Activated CD4-positive, alpha-beta T cell treated with anti-CD3 and anti-CD28 coated beads, Interleukin-2, amount 50 U/mL, for 16 hours (primary cell): ENCODE data around the gene KRT76.

Source experiments
- DNase-seq: peaks from one replicate; pipeline ENCODE4 v3.0.0-alpha.2; 2020

KRT76 gene

GRCh38 chr12:52776913-52777395 lies at the start of gene KRT76:
TSS of gene KRT76 (minus strand) at chr12:52777345. CDS start at chr12:52777291, 54 bp downstream.
- DNase-seq, result no peak

GRCh38 chr12:52825961-52826360 lies 48.8 kb upstream of the KRT76 start:
- DNase-seq, result no peak

GRCh38 chr12:52824741-52825410 lies 47.7 kb upstream of the KRT76 start:
- no peak for DNase-seq

GRCh38 chr12:52823761-52824450 lies 46.8 kb upstream of the KRT76 start:
- no peak for DNase-seq

GRCh38 chr12:52822771-52823510 lies 45.8 kb upstream of the KRT76 start:
- DNase-seq, result no peak

- no peak for DNase-seq
Measured at GRCh38 chr12:52821826-52822660, 44.9 kb upstream of the KRT76 start.

- DNase-seq, result no peak
Measured at GRCh38 chr12:52821071-52821730, 44.1 kb upstream of the KRT76 start.

- DNase-seq, result no peak
Measured at GRCh38 chr12:52820521-52820920, 43.4 kb upstream of the KRT76 start.

GRCh38 chr12:52819731-52820510 lies 42.8 kb upstream of the KRT76 start:
- DNase-seq, result no peak

GRCh38 chr12:52818887-52819420 lies 41.8 kb upstream of the KRT76 start:
- no peak for DNase-seq

- no peak for DNase-seq
Measured at GRCh38 chr12:52818388-52818787, 41.2 kb upstream of the KRT76 start.

GRCh38 chr12:52817699-52818238 lies 40.6 kb upstream of the KRT76 start:
- no peak for DNase-seq

GRCh38 chr12:52817003-52817698 lies 40.0 kb upstream of the KRT76 start:
- DNase-seq, result no peak

GRCh38 chr12:52815676-52816588 lies 38.8 kb upstream of the KRT76 start:
- DNase-seq, result no peak

GRCh38 chr12:52815161-52815560 lies 38.0 kb upstream of the KRT76 start:
- DNase-seq, result no peak

GRCh38 chr12:52814710-52815155 lies 37.6 kb upstream of the KRT76 start:
- no peak for DNase-seq

GRCh38 chr12:52813885-52814709 lies 37.0 kb upstream of the KRT76 start, which contains the start of gene KRT4:
TSS of gene KRT4 (minus strand) at chr12:52814116. CDS start at chr12:52814058, 58 bp downstream.
- DNase-seq, result no peak
